Gastrocnemius medialis (tissue), 4 donors: ENCODE data around the gene TBKBP1. TPM values are rescaled to one million over a fixed set of nuclear protein-coding genes. Genes with fewer than 3 reads are reported as not detected.

Source experiments
- ATAC-seq, 2 donors: fragments of 150-250 bp; one replicate each; pipeline ENCODE4 v1.9.1; 2016
- DNase-seq, 2 donors: peaks; one replicate each; pipeline ENCODE4 v3.0.0-alpha.2; 2019
- H3K27ac ChIP-seq, 4 donors: fragments of 200-600 bp; sonication (generic); 1 replicate in 1 of 4; 2 replicates in 3 of 4; pipeline ENCODE4 v1.5.1; 2016 to 2018; ENCODE audit warnings: mild to moderate bottlenecking in 2 of 4, moderate library complexity in 1 of 4
- H3K27me3 ChIP-seq, 3 donors: fragments of 200-600 bp; sonication (generic) in 2 of 3; 1 replicate in 1 of 3; 2 replicates in 2 of 3; pipeline versions ENCODE4 v1.5.1 to v1.6.0; 2016 to 2019; ENCODE audit warnings: mild to moderate bottlenecking in 1 of 3, moderate library complexity in 1 of 3
- H3K36me3 ChIP-seq, 2 donors: fragments of 200-600 bp; sonication (generic) in 1 of 2; one replicate each; pipeline ENCODE4 v1.5.1; 2017 to 2018
- H3K4me1 ChIP-seq, 2 donors: fragments of 200-600 bp; sonication (generic) in 1 of 2; one replicate each; pipeline ENCODE4 v1.5.1; 2016 to 2017; ENCODE audit warnings: mild to moderate bottlenecking in 2 of 2
- H3K4me3 ChIP-seq, 4 donors: fragments of 200-600 bp; sonication (generic) in 3 of 4; 1 replicate in 1 of 4; 2 replicates in 3 of 4; pipeline ENCODE4 v1.5.1; 2016 to 2019; ENCODE audit warnings: mild to moderate bottlenecking in 2 of 4
- H3K9me3 ChIP-seq, 3 donors: fragments of 200-600 bp; sonication (generic) in 2 of 3; 1 replicate in 1 of 3; 2 replicates in 2 of 3; pipeline ENCODE4 v1.5.1; 2016 to 2019
- CTCF ChIP-seq, 5 experiments: fragments of 450-650 bp in 3 of 5; fragments of 200-600 bp in 2 of 5; sonication (generic) in 2 of 5; IDR thresholded peaks in 4 of 5; conservative IDR thresholded peaks in 1 of 5; 1 replicate in 4 of 5; 2 replicates in 1 of 5; pipeline ENCODE4 v1.5.1; 2016 to 2019; ENCODE audit warnings: antibody characterized with exemption in 5 of 5, mild to moderate bottlenecking in 3 of 5, moderate library complexity in 3 of 5
- POLR2A ChIP-seq, 2 donors: fragments of 450-650 bp; IDR thresholded peaks; one replicate each; pipeline ENCODE4 v1.6.1; 2017; ENCODE audit warnings: antibody characterized with exemption in 2 of 2, mild to moderate bottlenecking in 2 of 2, moderate library complexity in 2 of 2
- in situ Hi-C, 4 donors: fragments of 200-750 bp; cut with MboI; loops; one replicate each; pipeline versions ENCODE4 v1.15.0 to v1.8.0; 2017; ENCODE audit warnings: low sequenced_read_pairs in 4 of 4
- intact Hi-C: fragments of 100-400 bp; cut with DNase I; formaldehyde crosslinking; loops from one replicate; pipeline ENCODE4 v1.15.1; 2023; ENCODE audit warnings: low total_unique reads
- total RNA-seq, 4 donors: library from RNA; depleted of rRNA; stranded (reverse); fragments of >200 nt; gene quantifications; one replicate each; pipeline versions ENCODE4 v1.1.0 to v1.2.3, GENCODE V29; 2016

TBKBP1 gene
- total RNA-seq, 4 donors from 2014 or later, result 15.9 to 28.0 (median 23.0) TPM

- no peak overlapping the region for H3K27ac ChIP-seq
- in situ Hi-C loops (no loop called here), intact Hi-C loops (no loop called here)
- no peaks in the 10 kb centered on the region for H3K27me3 ChIP-seq
- DNase-seq, result no peak
- TF ChIP-seq CTCF (IDR thresholded peaks at IDR 0.05 in 4 of 5, conservative IDR thresholded peaks at IDR 0.05 in 1 of 5), result no peak
- no peak for TF ChIP-seq POLR2A (IDR thresholded peaks at IDR 0.05)
- H3K4me1 ChIP-seq, result peaks cover 15 to 16% of the 10 kb centered on the region in 2 donors
- H3K9me3 ChIP-seq, result no peaks in the 10 kb centered on the region
- H3K4me3 ChIP-seq, result no peak overlapping the region
- ATAC-seq, result no peak
- peaks cover 0 to 16% of the 10 kb centered on the region in 2 donors for H3K36me3 ChIP-seq
Observed at GRCh38 chr17:47703671-47704070, 9.7 kb downstream of the TBKBP1 start.

- Histone ChIP-seq H3K27me3 (no peaks in the 10 kb centered on the region), H3K4me1 (peaks cover 15 to 16% of the 10 kb centered on the region in 2 donors), H3K9me3 (no peaks in the 10 kb centered on the region), H3K27ac (no peak overlapping the region), H3K36me3 (peaks cover 0 to 15% of the 10 kb centered on the region in 2 donors), H3K4me3 (no peak overlapping the region)
- no peak for DNase-seq
- in situ Hi-C loops (no loop called here), intact Hi-C loops (no loop called here)
- TF ChIP-seq POLR2A (IDR thresholded peaks at IDR 0.05), result no peak
- no peak for TF ChIP-seq CTCF (IDR thresholded peaks at IDR 0.05 in 4 of 5, conservative IDR thresholded peaks at IDR 0.05 in 1 of 5)
- ATAC-seq, result no peak
Observed at GRCh38 chr17:47704116-47704515, 10.2 kb downstream of the TBKBP1 start.

- intact Hi-C loops, result no loop called here
- DNase-seq, result no peak
- no peak for TF ChIP-seq CTCF (IDR thresholded peaks at IDR 0.05 in 4 of 5, conservative IDR thresholded peaks at IDR 0.05 in 1 of 5)
- TF ChIP-seq POLR2A (IDR thresholded peaks at IDR 0.05), result no peak
Observed at GRCh38 chr17:47704736-47705135, 10.8 kb downstream of the TBKBP1 start.

GRCh38 chr17:47705536-47706530 lies 11.9 kb downstream of the TBKBP1 start:
- H3K27ac ChIP-seq, result no peak overlapping the region
- ATAC-seq (no peak), DNase-seq (no peak)
- no peak overlapping the region for H3K4me3 ChIP-seq
- peaks cover 0 to 15% of the 10 kb centered on the region in 2 donors for H3K36me3 ChIP-seq
- H3K4me1 ChIP-seq, result peaks cover 15 to 16% of the 10 kb centered on the region in 2 donors
- intact Hi-C loops, result no loop called here
- TF ChIP-seq POLR2A (IDR thresholded peaks at IDR 0.05) (no peak), CTCF (IDR thresholded peaks at IDR 0.05 in 4 of 5, conservative IDR thresholded peaks at IDR 0.05 in 1 of 5) (no peak)
- in situ Hi-C loops, result no loop called here
- H3K27me3 ChIP-seq, result no peaks in the 10 kb centered on the region
- no peaks in the 10 kb centered on the region for H3K9me3 ChIP-seq

More at GRCh38 chr17:47704736-47705135, 10.8 kb downstream of the TBKBP1 start:
- Histone ChIP-seq H3K36me3 (peaks cover 0 to 13% of the 10 kb centered on the region in 2 donors), H3K9me3 (no peaks in the 10 kb centered on the region), H3K27ac (no peak overlapping the region), H3K27me3 (no peaks in the 10 kb centered on the region), H3K4me1 (peaks cover 15 to 16% of the 10 kb centered on the region in 2 donors), H3K4me3 (no peak overlapping the region)
- in situ Hi-C loops, result no loop called here
- ATAC-seq, result no peak
